Cortex of kidney (tissue), 1 donor: ENCODE data around the gene CKAP4.

Experiments
- DNase-seq: peaks from one replicate; lab custom pipeline; 2025; lab: John Stamatoyannopoulos, UW

CKAP4 gene

DNA sequence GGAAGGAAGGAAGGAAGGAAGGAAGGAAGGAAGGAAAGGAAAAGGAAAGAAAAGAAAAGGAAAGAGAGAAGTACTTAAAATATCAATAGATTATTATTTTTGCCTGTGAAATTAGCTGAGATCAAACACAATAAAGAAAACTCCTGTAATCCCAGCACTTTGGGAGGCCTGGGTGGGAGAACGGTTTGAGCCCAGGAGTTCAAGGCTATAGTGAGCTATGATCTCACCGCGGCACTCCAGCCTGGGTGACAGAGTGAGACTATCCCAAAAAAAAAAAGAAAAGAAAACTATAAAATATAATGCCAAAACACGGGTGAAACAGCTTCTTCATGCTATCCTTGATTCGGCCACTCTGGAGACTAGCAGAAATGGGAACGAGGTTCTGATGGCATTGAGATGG lies 26.2 kb upstream of the CKAP4 start:
- DNase-seq: no peak

GRCh38 chr12:106273491-106273890 lies 25.7 kb upstream of the CKAP4 start:
- DNase-seq: no peak

DNA sequence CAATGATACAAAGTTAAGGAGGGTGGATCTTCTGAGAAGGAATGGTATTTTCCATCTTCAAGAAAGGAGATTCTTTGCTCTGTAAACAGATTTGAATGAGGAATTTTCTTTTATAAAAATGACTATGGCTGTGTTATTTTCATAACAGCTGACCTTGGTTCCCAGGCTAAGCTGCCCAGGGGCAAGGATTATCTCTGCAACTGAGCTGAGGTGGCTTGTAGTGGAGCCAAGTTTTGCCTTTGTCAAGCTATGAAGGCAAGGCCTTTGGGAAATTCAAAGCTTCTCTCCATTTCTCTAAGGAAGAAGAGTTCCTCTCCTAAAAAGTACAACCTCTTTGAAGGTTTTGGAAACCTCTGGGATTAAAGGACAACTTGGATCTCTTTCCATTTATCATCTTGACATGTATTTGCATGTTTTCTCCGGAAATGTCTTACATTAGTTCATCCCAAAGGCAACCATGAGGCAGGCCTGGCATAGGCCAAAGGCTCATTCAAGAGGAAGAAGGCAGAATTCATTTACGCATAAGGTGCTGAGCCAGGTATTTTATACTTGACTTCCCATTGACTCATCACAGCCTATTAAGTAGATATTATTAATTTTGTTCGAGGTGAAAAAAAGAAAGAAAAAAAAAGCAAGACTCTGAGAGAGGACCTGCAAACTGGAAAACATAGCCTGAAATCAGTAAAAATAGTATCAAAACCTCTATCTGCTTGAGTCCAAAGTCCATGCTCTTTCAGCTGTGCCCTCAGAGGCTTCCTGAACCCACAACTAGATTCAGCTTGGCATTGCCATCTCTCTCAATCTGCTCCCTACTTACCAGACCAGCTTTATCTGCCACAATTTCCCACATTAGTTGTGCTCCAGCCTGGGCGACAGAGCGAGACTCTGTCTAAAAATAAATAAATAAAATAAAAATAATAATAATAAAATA lies 24.0 kb upstream of the CKAP4 start:
- DNase-seq: no peak

DNA sequence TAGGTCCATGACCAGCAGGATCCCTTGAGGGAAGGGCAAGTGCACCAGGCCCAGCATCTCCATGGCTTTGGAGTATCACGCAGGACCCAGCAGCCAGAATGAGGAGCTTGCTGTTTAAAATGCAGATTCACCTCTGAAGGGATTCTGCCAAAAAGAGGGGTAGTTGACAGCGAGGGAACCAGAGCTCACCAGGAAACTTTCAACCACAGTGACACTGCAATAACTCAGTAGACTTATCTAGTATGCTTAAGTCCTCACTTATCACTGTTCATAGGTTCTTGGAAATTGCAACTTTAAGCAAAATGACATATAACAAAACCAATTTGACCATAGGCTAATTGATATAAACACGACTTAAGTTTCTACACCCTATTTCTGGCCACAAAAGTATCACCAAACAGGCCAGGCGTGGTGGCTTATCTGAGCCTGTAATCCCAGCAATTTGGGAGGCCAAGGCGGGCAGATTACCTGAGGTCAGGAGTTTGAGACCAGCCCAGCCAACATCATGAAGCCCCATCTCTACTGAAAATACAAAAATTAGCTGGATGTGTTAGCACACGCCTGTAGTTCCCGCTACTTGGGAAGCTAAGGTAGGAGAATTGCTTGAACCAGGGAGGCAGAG lies 21.4 kb upstream of the CKAP4 start:
- DNase-seq: no peak

DNA sequence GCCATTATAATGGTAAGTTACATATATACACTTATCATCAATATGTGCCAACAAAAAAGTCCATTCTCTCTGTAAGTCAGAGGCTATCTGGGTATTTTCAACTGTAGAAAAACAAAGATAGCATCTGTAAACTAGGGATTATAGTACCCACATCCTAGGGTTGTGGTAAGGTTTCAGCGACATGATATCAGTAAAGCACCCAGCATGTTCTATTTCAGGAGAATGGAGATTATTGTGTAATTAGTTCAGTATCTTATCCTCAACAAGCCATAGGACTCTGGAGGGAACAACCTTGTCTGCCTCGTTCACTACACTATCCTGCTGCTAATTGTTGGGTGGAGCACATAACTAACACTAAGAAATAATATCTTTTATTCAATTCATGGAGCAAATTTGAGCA lies 19.7 kb upstream of the CKAP4 start:
- no peak for DNase-seq

DNA sequence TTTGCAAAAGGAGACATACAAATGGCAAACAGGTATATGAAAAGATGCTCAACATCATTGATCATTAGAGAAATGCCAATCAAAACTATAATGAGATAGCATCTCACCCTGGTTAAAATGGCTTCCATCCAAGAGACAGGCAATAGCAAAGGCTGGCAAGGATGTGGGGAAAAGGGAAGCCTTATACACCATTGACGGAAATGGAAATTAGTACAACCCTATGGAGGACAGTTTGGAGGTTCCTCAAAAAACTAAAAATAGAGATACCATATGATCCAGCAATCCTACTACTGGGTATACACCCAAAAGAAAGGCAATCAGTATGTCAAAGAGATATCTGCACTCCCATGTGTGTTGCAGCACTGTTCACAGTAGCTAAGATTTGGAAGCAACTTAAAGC lies 17.3 kb upstream of the CKAP4 start:
- no peak for DNase-seq

GRCh38 chr12:106258935-106259334 lies 11.1 kb upstream of the CKAP4 start:
- no peak for DNase-seq

- no peak for DNase-seq
Observed at GRCh38 chr12:106258226-106258625, 10.4 kb upstream of the CKAP4 start.

DNA sequence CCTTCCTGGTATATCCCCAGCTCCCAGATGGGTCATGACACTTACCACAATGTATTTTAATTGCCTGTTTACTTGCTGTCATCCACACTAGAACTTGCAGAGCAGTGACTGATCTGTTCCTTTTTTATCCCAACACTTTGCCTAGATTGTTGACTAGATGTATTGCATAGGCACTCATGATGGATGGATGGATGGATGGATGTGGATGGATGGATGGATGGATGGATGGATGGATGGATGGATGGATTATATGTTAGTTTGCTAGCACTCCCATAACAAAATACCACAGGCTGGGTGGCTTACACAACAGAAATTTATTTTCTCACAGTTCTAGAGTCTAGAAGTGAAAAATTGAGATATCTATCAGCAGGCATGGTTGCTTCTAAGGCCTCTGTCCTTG lies 8.7 kb upstream of the CKAP4 start:
- DNase-seq: no peak

DNA sequence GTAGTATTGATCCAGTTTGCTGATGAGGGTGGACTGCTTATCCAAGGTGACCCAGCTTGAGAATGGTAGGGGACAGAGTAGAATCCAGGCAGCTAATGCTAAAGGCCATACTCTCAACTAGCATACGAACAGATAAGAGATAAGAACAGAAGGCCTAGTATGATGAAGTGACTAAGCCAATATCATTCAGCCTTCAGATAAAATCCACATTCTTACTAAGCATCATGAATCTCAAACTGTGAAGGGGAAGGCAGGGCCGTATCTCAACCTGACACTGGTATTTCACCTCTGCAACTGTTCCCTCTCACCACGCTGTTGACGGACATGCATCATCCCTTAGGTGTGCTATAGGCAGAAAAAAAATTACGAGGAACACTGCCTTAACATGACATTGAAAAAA lies 8.1 kb upstream of the CKAP4 start:
- DNase-seq: no peak

DNA sequence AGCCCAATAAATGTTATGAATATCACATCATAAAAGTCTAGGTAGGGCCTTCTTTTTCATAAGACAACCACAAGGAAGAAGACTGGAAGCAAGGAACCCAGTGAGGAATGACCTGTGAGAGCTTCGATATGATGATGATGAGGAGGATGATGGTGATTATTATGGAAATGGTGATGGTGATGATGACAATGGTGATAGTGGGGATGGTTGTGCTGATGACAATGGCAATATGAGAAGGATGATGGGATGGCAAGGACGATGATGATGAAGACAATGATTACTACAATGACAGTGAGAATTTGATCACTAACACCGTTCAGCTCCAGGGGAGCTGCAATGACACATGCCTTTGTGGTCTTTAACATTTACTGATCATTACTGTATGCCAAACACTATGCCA lies 7.7 kb upstream of the CKAP4 start:
- no peak for DNase-seq

- DNase-seq: no peak
Observed at GRCh38 chr12:106254724-106255123, 6.9 kb upstream of the CKAP4 start.

DNA sequence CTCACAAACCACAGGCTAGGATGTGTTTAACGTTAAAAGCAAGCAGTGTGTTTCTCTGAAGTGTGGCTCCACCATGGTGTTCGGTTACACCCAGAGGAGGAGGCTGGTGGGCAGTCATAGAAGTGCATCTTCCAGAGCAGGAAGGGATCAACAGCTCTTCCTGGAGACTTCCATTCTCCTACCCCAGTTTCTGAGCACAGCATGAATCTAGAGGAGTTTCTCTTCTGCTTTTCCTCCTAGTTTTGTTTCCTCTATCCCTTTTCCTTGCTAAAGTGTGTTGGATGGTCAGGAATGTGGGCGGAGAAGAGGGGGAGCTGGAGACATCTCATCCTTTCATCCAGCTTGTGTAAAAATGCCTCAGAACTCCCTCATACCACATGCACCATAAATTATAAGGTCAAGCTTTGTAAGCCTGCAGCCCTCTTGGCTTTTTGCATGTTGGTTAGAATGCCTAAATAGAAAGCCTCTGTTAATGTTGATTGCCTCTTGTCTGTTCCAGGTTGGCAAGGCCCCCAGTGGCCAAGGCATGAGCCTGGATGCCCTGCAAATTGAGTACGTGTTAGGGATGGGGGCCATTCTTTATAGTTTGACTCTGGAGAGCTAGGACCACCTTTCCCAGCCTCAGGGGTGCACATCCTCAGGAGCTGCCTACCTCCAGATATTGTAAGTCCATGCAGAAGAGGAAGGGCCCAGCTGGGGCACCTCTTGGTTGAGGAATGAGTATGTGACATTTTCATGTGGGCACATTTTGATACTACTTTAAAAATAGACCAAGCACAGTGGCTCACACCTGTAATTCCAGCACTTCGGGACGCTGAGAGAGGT lies 4.0 kb upstream of the CKAP4 start:
- DNase-seq: no peak

- DNase-seq: no peak
Observed at GRCh38 chr12:106249411-106250135, 1.8 kb upstream of the CKAP4 start.

GRCh38 chr12:106248846-106249371 lies 1.1 kb upstream of the CKAP4 start:
- no peak for DNase-seq

- DNase-seq: no peak
Observed at GRCh38 chr12:106248312-106248845, 559 bp upstream of the CKAP4 start.

DNA sequence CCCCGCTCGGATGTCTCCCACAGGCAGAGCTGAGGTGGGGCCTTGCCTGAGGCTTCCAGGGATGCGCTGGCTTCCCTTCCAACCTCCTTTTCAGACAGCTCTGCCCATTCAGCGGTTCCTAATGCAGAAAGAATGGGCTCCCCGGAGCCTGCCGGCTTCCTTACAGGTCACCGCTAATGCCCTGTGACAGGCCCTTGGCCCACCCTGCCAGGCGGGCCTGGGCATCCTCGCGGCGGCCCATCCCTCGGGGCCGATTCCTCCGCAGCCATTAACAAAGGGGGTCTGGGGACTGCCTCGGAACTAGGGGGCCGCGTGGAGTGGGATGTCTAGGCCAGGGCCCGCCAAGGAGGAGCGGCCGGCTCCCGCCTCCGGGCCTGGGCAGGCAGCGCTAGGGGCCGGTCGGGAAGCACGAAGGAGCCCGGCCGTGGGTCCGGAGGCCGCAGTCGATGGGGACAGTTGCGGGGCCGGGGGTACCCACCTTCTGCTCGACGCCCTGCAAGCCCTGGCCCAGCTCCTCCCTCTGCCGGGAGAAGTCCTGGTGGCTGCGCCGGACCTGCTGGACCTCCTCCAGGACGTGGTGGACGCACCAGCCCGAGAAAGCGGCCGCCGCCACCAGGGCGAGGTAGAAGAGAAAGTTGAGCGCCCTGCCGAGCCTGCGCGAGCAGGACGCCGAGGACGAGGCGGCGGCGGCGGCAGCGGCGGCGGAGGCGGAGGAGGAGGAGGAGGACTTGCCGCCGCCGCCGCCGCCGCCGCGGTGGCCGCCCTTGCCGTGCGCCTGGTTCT lies 738 bp downstream of the CKAP4 start:
- no peak for DNase-seq

GRCh38 chr12:106245767-106246166 lies 2.1 kb downstream of the CKAP4 start:
- DNase-seq: no peak

DNA sequence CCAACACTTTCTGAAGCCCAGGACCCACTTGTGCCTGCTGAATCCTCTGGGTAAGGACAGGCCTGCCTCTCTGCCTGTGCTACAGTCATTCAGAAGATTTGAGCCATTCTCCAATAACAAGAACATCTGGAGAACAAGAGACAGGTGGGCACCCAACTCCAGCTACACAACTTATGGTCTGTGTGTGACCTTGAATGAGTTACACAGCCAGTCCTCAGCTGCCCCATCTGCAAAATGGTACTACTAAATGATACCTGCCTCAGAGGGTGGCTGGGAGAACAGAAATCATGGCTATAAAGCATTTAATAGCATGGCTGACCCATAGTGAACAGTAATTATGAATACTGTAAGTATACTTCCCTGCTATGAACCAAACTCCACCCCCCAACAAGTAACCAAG lies 4.2 kb downstream of the CKAP4 start:
- DNase-seq: no peak

- no peak for DNase-seq
Observed at GRCh38 chr12:106240821-106241220, 7.0 kb downstream of the CKAP4 start.

DNA sequence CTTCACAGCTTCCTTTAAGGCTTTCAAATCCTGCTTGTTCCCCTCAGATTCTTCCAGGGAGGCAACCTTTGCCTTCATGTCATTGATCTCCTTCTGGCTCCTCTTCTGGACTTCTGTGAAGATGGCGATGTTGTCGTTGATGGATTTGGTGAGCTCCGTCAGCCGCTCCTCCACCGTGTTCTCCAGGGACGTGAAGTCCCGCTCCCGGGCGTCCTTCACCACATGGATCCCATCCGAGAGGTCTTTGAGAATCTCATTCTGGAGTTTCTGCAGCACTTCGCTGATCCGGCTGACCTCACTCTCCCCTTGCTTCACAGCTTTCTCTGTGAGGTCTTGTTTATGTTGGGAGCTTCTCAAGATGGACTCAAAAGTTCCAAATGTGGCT lies 7.9 kb downstream of the CKAP4 start:
- DNase-seq: no peak
